ENCODE measurements around the gene CIAO3.
"Not testable (repeated sequence)": the region's sequence is repeated elsewhere in the genome, so short reads cannot be mapped to it uniquely, and the experiment has no call there.

CIAO3 gene

DNA sequence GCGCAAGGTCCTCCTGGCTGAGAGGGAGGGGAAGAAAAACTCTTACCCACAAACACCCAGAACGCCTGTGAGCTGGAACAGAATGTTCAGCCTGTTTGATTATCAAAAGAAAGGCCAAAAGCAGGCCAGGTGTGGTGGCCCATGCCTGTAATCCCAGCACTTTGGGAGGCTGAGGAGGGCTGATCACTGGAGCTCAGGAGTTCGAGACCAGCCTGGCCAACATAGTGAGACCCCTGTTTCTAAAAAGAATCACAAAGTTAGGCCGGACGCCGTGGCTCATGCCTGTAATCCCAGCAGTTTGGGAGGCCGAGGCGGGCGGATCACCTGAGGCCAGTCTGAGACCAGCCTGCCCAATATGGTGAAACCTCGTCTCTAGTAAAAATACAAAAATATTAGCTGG lies 35.5 kb upstream of the CIAO3 start:
- not testable (repeated sequence) for DNase-seq (ENCODE audit: low read depth in 4 of 4, low spot score in 1 of 4)

GRCh38 chr16:775236-775796 lies 34.5 kb upstream of the CIAO3 start:
- DNase-seq (ENCODE audit: low read depth in 4 of 4, low spot score in 1 of 4): no peak

DNA sequence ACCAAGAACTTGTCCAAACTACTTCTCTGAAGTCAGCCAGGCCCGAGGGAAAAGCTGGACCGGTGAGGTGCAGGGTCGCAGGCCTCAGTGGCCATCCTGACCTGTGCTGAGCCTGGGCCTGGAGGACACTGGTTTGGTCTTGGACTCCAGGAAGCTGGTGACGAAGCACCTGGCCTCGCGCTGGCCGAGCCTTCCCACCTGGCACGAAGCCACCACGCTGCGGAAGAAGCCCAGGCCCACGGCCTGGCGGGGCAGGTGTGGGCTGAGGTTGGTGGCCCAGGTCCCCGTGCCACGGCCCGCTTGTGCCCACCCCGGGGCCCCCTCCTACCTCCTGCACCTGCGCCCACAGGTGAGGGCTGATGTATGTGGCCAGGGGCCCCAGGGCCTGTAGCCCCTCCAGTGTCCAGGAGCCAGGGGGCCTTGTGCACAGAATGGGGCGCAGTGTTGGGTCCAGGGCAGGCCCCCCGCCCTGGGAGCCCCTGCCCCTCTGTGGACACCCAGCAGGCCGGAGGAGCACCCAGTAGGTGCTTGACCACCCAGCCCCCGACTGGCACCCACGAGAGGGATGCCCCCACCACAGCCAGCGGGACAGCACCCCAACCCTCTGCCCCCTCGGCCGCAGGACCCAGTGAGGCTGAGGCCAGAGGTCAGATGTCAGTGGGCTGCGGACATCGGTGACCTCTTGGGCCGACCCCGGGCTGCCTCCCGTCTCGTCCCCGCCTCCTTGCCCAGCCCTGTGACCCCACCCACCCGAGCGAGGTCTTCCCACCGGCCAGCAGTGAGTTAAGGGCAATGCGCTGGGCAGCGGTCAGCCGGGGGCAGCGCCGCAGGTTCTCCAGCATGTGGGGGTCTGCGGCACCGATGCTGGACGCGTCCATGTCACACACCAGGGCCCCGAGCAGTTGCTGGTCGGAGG lies 33.5 kb upstream of the CIAO3 start:
- DNase-seq (ENCODE audit: low read depth in 4 of 4, low spot score in 1 of 4): no peak

DNA sequence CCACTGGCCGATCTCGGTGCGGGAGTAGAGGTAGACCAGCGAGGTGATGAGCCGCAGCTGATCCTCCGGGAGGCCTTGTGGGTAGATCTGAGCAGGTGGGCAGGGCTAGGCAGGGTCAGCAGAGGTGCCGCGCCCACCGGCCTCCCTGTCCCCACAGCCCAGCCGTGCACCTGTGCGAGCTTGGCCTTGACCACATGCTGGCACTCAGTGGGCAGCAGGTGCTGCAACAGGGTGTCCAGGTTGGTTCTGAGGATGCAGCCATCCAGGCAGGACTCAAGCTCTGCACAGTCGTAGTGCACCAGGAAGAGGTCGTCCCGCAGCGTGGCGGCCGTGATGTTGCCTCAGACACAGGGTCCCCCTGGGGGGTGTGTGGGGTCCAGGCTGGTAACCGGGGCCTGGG lies 32.2 kb upstream of the CIAO3 start:
- DNase-seq (ENCODE audit: low read depth in 4 of 4, low spot score in 1 of 4): no peak

DNA sequence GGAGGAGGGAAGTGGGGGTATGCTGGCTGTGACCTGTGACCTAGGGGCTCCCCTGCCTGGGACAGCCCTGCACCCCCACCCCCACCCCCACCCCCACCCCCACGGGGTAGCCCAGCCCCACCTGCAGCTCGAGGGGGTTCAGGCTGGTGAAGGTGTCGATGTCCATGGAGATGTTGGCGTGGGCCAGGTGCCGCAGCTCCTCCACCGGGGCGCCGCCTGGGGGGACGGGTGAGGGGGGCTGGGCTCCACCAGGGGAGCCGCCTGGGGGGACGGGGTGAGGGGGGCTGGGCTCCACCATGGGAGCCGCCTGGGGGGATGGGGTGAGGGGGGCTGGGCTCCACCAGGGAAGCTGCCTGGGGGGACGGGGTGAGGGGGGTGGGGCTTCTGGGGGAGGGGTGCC lies 29.6 kb upstream of the CIAO3 start:
- DNase-seq (ENCODE audit: low read depth in 4 of 4, low spot score in 1 of 4): no peak

- no peak for DNase-seq (ENCODE audit: low read depth in 4 of 4, low spot score in 1 of 4)
Observed at GRCh38 chr16:769934-770333, 29.1 kb upstream of the CIAO3 start.

GRCh38 chr16:769184-769784 lies 28.5 kb upstream of the CIAO3 start:
- DNase-seq (ENCODE audit: low read depth in 4 of 4, low spot score in 1 of 4): no peak

- DNase-seq (ENCODE audit: low read depth in 4 of 4, low spot score in 1 of 4): no peak
Observed at GRCh38 chr16:768428-768827, 27.6 kb upstream of the CIAO3 start.

GRCh38 chr16:767743-768235 lies 27.0 kb upstream of the CIAO3 start:
- no peak for DNase-seq (ENCODE audit: low read depth in 4 of 4, low spot score in 1 of 4)

GRCh38 chr16:766820-767640 lies 26.2 kb upstream of the CIAO3 start:
- DNase-seq (ENCODE audit: low read depth in 4 of 4, low spot score in 1 of 4): no peak

GRCh38 chr16:766008-766819 lies 25.4 kb upstream of the CIAO3 start:
- DNase-seq (ENCODE audit: low read depth in 4 of 4, low spot score in 1 of 4): no peak

GRCh38 chr16:765488-765865 lies 24.7 kb upstream of the CIAO3 start:
- DNase-seq (ENCODE audit: low read depth in 4 of 4, low spot score in 1 of 4): no peak

GRCh38 chr16:764848-765487 lies 24.2 kb upstream of the CIAO3 start:
- no peak for DNase-seq (ENCODE audit: low read depth in 4 of 4, low spot score in 1 of 4)

DNA sequence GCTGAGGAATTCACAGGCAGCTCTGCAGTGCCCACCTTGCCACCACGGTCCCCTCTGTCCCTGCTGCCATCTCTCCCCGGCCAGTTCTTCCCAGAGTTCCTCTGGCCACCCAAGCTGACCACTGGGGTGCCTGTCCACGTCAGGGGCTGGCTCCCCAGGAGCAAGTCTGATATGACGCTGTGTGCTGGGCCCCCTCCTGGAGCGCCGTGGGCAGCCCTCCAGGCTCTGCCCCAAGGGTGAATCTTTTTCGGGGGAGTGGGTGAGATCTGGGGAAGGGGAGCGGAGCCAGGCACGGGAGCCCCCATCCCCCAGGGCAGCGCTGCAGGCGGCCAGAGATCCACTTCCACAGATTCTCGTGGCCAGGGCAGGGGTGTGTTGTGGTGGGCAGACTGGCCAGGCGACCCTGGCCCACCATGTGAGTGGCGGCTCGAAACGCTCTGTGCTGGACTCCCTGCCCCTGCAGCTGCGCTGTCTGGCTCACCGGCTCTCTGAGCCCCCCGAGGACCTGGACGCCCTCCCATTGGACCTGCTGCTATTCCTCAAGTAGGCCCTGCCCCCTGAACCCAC lies 23.5 kb upstream of the CIAO3 start:
- no peak for DNase-seq (ENCODE audit: low read depth in 4 of 4, low spot score in 1 of 4)

- DNase-seq (ENCODE audit: low read depth in 4 of 4, low spot score in 1 of 4): no peak
Observed at GRCh38 chr16:763369-764183, 22.8 kb upstream of the CIAO3 start.

DNA sequence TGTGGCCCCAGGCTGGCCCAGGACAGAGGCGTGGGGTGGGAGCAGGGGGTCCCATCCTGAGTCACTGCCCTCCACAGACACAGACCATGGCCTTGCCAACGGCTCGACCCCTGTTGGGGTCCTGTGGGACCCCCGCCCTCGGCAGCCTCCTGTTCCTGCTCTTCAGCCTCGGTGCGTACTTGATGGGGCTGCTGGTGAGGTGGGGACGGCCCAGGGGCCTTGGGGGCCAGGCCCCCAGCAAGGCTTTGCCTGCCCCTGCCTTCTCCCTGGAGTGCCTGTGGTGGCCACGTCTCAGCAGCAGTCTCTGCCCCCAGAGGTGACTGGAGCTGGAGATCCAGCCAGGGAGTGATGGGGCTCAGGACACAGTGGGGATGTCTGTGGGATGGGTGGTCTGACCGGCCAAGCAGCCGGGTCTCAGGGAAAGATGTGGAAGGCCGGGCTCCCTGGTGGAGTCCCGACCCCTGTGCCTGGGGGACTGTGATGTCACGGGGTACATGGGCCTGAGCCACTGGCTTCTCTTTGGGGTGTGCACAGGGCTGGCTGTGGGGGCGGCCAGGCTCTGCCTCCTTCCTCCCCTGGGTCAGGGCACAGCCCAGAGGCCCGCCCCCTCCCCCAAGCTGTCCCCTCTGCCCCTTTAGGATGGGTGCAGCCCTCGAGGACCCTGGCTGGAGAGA lies 21.9 kb upstream of the CIAO3 start:
- no peak for DNase-seq (ENCODE audit: low read depth in 4 of 4, low spot score in 1 of 4)

DNA sequence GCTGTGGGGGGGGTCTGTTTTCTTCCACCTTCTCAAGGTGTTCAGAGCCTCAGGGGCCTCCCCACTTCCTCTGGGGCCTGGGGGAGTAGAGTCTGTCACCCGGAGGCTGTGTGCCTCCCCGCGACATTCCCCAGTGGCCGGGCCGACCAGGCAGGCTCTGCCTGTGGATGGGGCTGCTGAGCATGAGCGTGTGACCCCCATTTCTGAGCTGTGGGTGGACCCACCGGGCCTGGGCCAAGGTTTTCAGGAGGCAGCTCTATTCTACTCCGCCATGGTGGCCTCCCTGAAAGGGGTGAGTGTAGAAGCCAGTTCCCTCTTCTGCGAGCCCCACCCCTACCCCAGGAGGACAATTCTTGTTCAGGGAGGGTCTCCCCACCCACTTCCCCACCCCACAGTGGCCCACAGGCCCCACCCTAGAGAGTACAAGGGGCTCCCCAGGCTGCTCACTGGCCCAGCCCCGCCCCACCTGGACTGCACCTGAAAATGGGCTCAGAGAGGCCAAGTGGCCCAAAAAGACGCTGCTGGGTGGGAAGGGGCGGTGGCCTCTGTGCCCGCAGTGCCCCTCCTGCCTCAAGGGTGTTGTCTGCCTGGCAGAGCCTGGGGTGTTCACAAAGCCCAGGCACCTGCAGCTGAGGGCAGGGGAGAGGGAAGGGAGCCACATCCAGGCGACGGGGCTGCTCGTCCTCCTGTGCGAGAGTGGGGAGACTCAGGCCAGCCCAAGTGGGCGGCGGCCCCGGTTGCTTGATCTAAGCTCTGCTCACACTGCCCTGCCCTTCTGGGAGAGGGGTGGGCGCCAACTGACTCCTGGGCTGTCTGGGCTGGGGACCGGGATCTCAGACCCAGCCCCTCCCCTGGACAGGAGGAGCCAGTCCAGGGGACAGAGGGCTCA lies 21.1 kb upstream of the CIAO3 start:
- DNase-seq (ENCODE audit: low read depth in 4 of 4, low spot score in 1 of 4): no peak

Data from stimulated activated CD4-positive, alpha-beta T cell treated with anti-CD3 and anti-CD28 coated beads, Interleukin-1b, Interleukin-23, amount 100 ng/mL, for 24 hours (primary cell).